H1 (cell line): ENCODE results near the gene OSBPL5. TPM values are rescaled to one million over a fixed set of nuclear protein-coding genes. Genes with fewer than 3 reads are reported as not detected.

Experiments used
- CTCF ChIA-PET: fragments of 300-600 bp; sonication (Branson Sonifier 250); formaldehyde crosslinking; loops from one replicate; lab custom pipeline; 2021; ENCODE audit not compliant: partially characterized antibody; lab: Charles Lee
- POLR2A ChIA-PET: fragments of 300-600 bp; sonication (Branson Sonifier 250); formaldehyde crosslinking; loops from one replicate; lab custom pipeline; 2021; ENCODE audit warnings: inconsistent platforms; ENCODE audit not compliant: partially characterized antibody; lab: Charles Lee
- DNase-seq, 2 experiments: peaks; one replicate each; pipeline versions ENCODE4 v3.0.0 to v3.0.0-alpha.2; 2010 to 2022; ENCODE audit warnings: low spot score in 2 of 2, low read depth in 1 of 2, mixed read lengths in 1 of 2
- FAIRE-seq: peaks from 2 replicates; lab custom pipeline; 2011; peaks lifted over from hg19 to GRCh38; lab: Jason Lieb, UNC
- H2AFZ ChIP-seq: 2 replicates; pipeline ENCODE4 v1.8.1; 2012; ENCODE audit warnings: low read length, inconsistent platforms
- H2AK5ac ChIP-seq: 2 replicates; pipeline ENCODE4 v1.6.1; 2013; ENCODE audit warnings: low read depth, low read length
- H2BK120ac ChIP-seq: replicated peaks from 2 replicates; pipeline ENCODE3; 2013; ENCODE audit warnings: low read depth, low read length, inconsistent platforms
- H2BK12ac ChIP-seq: 2 replicates; pipeline ENCODE4 v1.6.1; 2013; ENCODE audit warnings: low read depth, low read length
- H2BK15ac ChIP-seq: 2 replicates; pipeline ENCODE4 v1.6.1; 2013; ENCODE audit warnings: low read length
- H2BK20ac ChIP-seq: 2 replicates; pipeline ENCODE4 v1.6.1; 2013; ENCODE audit warnings: low read length
- H2BK5ac ChIP-seq: 2 replicates; pipeline ENCODE4 v1.6.1; 2013; ENCODE audit warnings: low read depth, low read length
- H3K14ac ChIP-seq: 2 replicates; pipeline ENCODE4 v1.6.1; 2013; ENCODE audit warnings: inconsistent platforms; ENCODE audit not compliant: insufficient read length
- H3K18ac ChIP-seq: 2 replicates; pipeline ENCODE4 v1.6.1; 2013; ENCODE audit warnings: low read length; ENCODE audit errors: extremely low read depth
- H3K23ac ChIP-seq: 2 replicates; pipeline ENCODE4 v1.6.1; 2013; ENCODE audit warnings: inconsistent platforms; ENCODE audit not compliant: insufficient read length
- H3K23me2 ChIP-seq: 2 replicates; pipeline ENCODE4 v1.6.1; 2013; ENCODE audit warnings: low read depth, low read length
- H3K27ac ChIP-seq: 2 replicates; pipeline ENCODE4 v1.6.1; 2011; ENCODE audit warnings: low read depth, low read length, inconsistent platforms
- H3K27me3 ChIP-seq, 4 experiments: replicated peaks in 1 of 4; 1 replicate in 1 of 4; 2 replicates in 3 of 4; pipeline versions ENCODE4 v1.6.1 to v1.8.1; 2011 to 2013; ENCODE audit warnings: low read length in 3 of 4, mild to moderate bottlenecking in 3 of 4, inconsistent platforms in 2 of 4, mixed read lengths in 2 of 4, moderate library complexity in 1 of 4; ENCODE audit not compliant: control insufficient read depth in 3 of 4, insufficient read depth in 3 of 4; ENCODE audit errors: extremely low read depth in 1 of 4
- H3K36me3 ChIP-seq, 4 experiments: 2 replicates each; pipeline versions ENCODE4 v1.6.1 to v1.8.1; 2011 to 2013; ENCODE audit warnings: mild to moderate bottlenecking in 4 of 4, low read length in 3 of 4, moderate library complexity in 2 of 4, control low read depth in 1 of 4, inconsistent platforms in 1 of 4; ENCODE audit not compliant: insufficient read depth in 4 of 4, control insufficient read depth in 2 of 4
- H3K4ac ChIP-seq: replicated peaks from 2 replicates; pipeline ENCODE3; 2013; ENCODE audit warnings: low read length, low read depth, mixed read lengths, inconsistent platforms; ENCODE audit not compliant: insufficient read length
- H3K4me1 ChIP-seq, 4 experiments: replicated peaks in 1 of 4; 1 replicate in 1 of 4; 2 replicates in 3 of 4; pipeline versions ENCODE4 v1.6.1 to v1.8.1; 2011 to 2013; ENCODE audit warnings: low read length in 3 of 4, inconsistent platforms in 2 of 4, mixed read lengths in 1 of 4; ENCODE audit not compliant: insufficient read depth in 4 of 4, control insufficient read depth in 3 of 4
- H3K4me2 ChIP-seq, 2 experiments: 2 replicates each; pipeline versions ENCODE4 v1.6.1 to v1.8.1; 2011 to 2013; ENCODE audit warnings: low read depth in 2 of 2, low read length in 2 of 2, control low read depth in 1 of 2, inconsistent platforms in 1 of 2, mild to moderate bottlenecking in 1 of 2; ENCODE audit not compliant: insufficient read depth in 1 of 2
- H3K4me3 ChIP-seq, 4 experiments: fragments of 200-600, 300-600 bp in 1 of 4; sonication (generic), shearing (Covaris generic), sonication (Bioruptor Twin) in 1 of 4; 2 replicates each; pipeline versions ENCODE4 v1.5.1 to v1.8.1; 2011 to 2016; ENCODE audit warnings: low read length in 4 of 4, low read depth in 3 of 4, control low read depth in 2 of 4, inconsistent platforms in 2 of 4, mild to moderate bottlenecking in 2 of 4, mixed read lengths in 1 of 4, moderate library complexity in 1 of 4; ENCODE audit not compliant: insufficient read depth in 2 of 4; ENCODE audit errors: extremely low read depth in 1 of 4
- H3K56ac ChIP-seq: replicated peaks from 2 replicates; pipeline ENCODE3; 2013; ENCODE audit warnings: low read depth, mild to moderate bottlenecking, mixed read lengths, low read length, inconsistent platforms; ENCODE audit not compliant: insufficient read length
- H3K79me1 ChIP-seq: 2 replicates; pipeline ENCODE4 v1.6.1; 2013; ENCODE audit warnings: low read depth, low read length, control low read depth
- H3K79me2 ChIP-seq, 2 experiments: 2 replicates each; pipeline versions ENCODE4 v1.6.1 to v1.8.1; 2012 to 2013; ENCODE audit warnings: low read length in 2 of 2, mild to moderate bottlenecking in 2 of 2, inconsistent platforms in 1 of 2; ENCODE audit not compliant: insufficient read depth in 2 of 2, control insufficient read depth in 1 of 2
- H3K9ac ChIP-seq, 4 experiments: replicated peaks in 1 of 4; 1 replicate in 1 of 4; 2 replicates in 3 of 4; pipeline versions ENCODE4 v1.6.1 to v1.8.1; 2011 to 2013; ENCODE audit warnings: low read depth in 3 of 4, low read length in 3 of 4, control low read depth in 2 of 4, mild to moderate bottlenecking in 2 of 4, moderate library complexity in 2 of 4, inconsistent platforms in 1 of 4; ENCODE audit errors: extremely low read depth in 1 of 4
- H3K9me3 ChIP-seq, 2 experiments: 2 replicates each; pipeline versions ENCODE4 v1.6.1 to v1.8.1; 2012 to 2013; ENCODE audit warnings: mild to moderate bottlenecking in 2 of 2, moderate library complexity in 2 of 2, control low read depth in 1 of 2, inconsistent platforms in 1 of 2, low read depth in 1 of 2, low read length in 1 of 2, mixed read lengths in 1 of 2; ENCODE audit not compliant: insufficient read depth in 2 of 2
- H4K20me1 ChIP-seq, 2 experiments: replicated peaks in 1 of 2; 2 replicates each; pipeline versions ENCODE3 to v1.8.1; 2011 to 2013; ENCODE audit warnings: inconsistent platforms in 2 of 2, low read length in 2 of 2, mild to moderate bottlenecking in 1 of 2; ENCODE audit not compliant: insufficient read depth in 2 of 2, control insufficient read depth in 1 of 2
- H4K5ac ChIP-seq: 2 replicates; pipeline ENCODE4 v1.6.1; 2013; ENCODE audit warnings: low read length, low read depth, mixed read lengths, inconsistent platforms; ENCODE audit not compliant: insufficient read length
- H4K8ac ChIP-seq: 2 replicates; pipeline ENCODE4 v1.8.0; 2013; ENCODE audit warnings: mild to moderate bottlenecking, moderate library complexity, low read length, inconsistent platforms; ENCODE audit not compliant: insufficient read depth; ENCODE audit errors: extremely low read depth
- H4K91ac ChIP-seq: replicated peaks from 2 replicates; pipeline ENCODE3; 2013; ENCODE audit warnings: low read length, mixed read lengths, inconsistent platforms; ENCODE audit not compliant: insufficient read length
- POLR2A ChIP-seq, 2 experiments: IDR thresholded peaks; 1 replicate in 1 of 2; 2 replicates in 1 of 2; pipeline ENCODE4 v1.6.1; 2011; ENCODE audit warnings: low read depth in 2 of 2, low read length in 2 of 2, mild to moderate bottlenecking in 2 of 2; ENCODE audit errors: control extremely low read depth in 1 of 2
- TAF1 ChIP-seq: IDR thresholded peaks from 2 replicates; pipeline ENCODE4 v1.6.1; 2011; ENCODE audit warnings: mild to moderate bottlenecking, low read depth, low read length
- TBP ChIP-seq: IDR thresholded peaks from 2 replicates; pipeline ENCODE4 v1.6.1; 2011; ENCODE audit warnings: low read depth, low read length, improper control_type of control experiment
- TCF12 ChIP-seq: IDR thresholded peaks from 2 replicates; pipeline ENCODE4 v1.6.1; 2011; ENCODE audit warnings: low read depth, mild to moderate bottlenecking, low read length
- WGBS, 2 experiments: shearing (Covaris generic) in 1 of 2; methylation state at CpG; one replicate each; pipeline versions ENCODE4 v1.1.6 to v1.1.7; 2013 to 2015; ENCODE audit warnings: low lambda C conversion rate in 2 of 2, mixed read lengths in 2 of 2, inconsistent platforms in 1 of 2, low coverage in 1 of 2, missing lambda C conversion rate in 1 of 2; ENCODE audit not compliant: insufficient replicate concordance in 2 of 2, insufficient coverage in 1 of 2, insufficient read length in 1 of 2; ENCODE audit errors: extremely low coverage in 1 of 2, missing lambda C conversion rate in 1 of 2; 5-methylcytosine and 5-hydroxymethylcytosine counted together
- polyA plus RNA-seq, 7 experiments: library from polyadenylated mRNA; depleted of rRNA in 3 of 7; stranded (reverse) in 5 of 7; unstranded in 2 of 7; fragments of >200 nt in 5 of 7; fragments of 200-250 nt in 2 of 7; gene quantifications; 1 replicate in 5 of 7; 2 replicates in 1 of 7; 4 replicates in 1 of 7; pipeline versions ENCODE4 v1.2.1 to v1.2.3, GENCODE V29; 2011 to 2013; ENCODE audit warnings: missing spikeins in 2 of 7, mixed read lengths in 2 of 7
- total RNA-seq: library from RNA; stranded (reverse); fragmentation: NEBNext Ultra II Directional; extraction: Animal tissue kit (Norgen Biotek cat#: 25700); gene quantifications from 2 replicates; pipeline ENCODE4 v1.2.1, GENCODE V29; 2021
- TF ChIP-seq, protein P1 (sequence below): IDR thresholded peaks from 2 replicates; pipeline ENCODE4 v1.6.1; 2012; ENCODE audit warnings: inconsistent platforms
- TF ChIP-seq, protein P2 (sequence below): IDR thresholded peaks from 2 replicates; pipeline ENCODE4 v1.6.1; 2011; ENCODE audit warnings: low read depth, mild to moderate bottlenecking, low read length; ENCODE audit not compliant: insufficient read depth

OSBPL5 gene
- total and polyA plus RNA-seq, 2 of the 8 experiments (the other 6 are each of a cell fraction or from before 2014, with no cell fraction given) = 3.4 to 9.9 TPM

- peak within 1 kb of the TSS; percentile 39; the same call in 1 of the 2 replicates for H2BK12ac ChIP-seq
- peak within 1 kb of the TSS; percentile 91 for H4K91ac ChIP-seq
- peaks cover 21 to 42% of the 10 kb centered on the region in 2 experiments for H3K79me2 ChIP-seq
- peak within 1 kb of the TSS; percentile 96 for H2BK5ac ChIP-seq
- H3K18ac ChIP-seq = peak within 1 kb of the TSS; percentile 99
- peak within 1 kb of the TSS; percentile 90 for H3K56ac ChIP-seq
- H2BK120ac ChIP-seq = peak within 1 kb of the TSS; percentile 86
- peaks cover 15% of the 10 kb centered on the region for H3K79me1 ChIP-seq
- WGBS, 2 experiments = 5% methylated on average over 58 of the region's 68 CpGs; no CpG with 5 or more reads in 1 of the 2 experiments
- peak within 1 kb of the TSS; percentile 21 for H3K4ac ChIP-seq
- H3K23ac ChIP-seq = no peak within 1 kb of the TSS
- H3K9ac ChIP-seq = peak within 1 kb of the TSS; percentile 78 to 91 (median 89)
- H2AFZ ChIP-seq = peak within 1 kb of the TSS; percentile 74; the same call in 1 of the 2 replicates
- H3K14ac ChIP-seq = peak within 1 kb of the TSS; percentile 90
- peaks cover 0 to 12% (median 5%) of the 10 kb centered on the region in 4 experiments; a peak in 5 of 7 replicates for H3K4me1 ChIP-seq
- H4K5ac ChIP-seq = peak within 1 kb of the TSS; percentile 98
- no peaks in the 10 kb centered on the region for H3K9me3 ChIP-seq
- CTCF ChIA-PET = interaction anchor here (0.6 to 3.9 kb wide), 5 partner anchors 12 to 1553 kb away, joined by 3 to 12 read pairs (median 4); no protein-coding TSS in a partner anchor
- peak within 1 kb of the TSS; percentile 53 to 86 for H3K4me2 ChIP-seq
- no peaks in the 10 kb centered on the region for H3K27me3 ChIP-seq
- H2BK20ac ChIP-seq = no peak within 1 kb of the TSS
- peak within 1 kb of the TSS; percentile 96 for H4K8ac ChIP-seq
- POLR2A ChIA-PET = interaction anchor here (0.6 to 3.7 kb wide), 24 partner anchors 8 to 322 kb away, joined by 3 to 32 read pairs (median 4); partner anchors contain the start of genes NAP1L4 and ZNF195
- peak within 1 kb of the TSS; percentile 80 to 96 (median 87) for H3K4me3 ChIP-seq
- peaks cover 10 to 14% of the 10 kb centered on the region in 2 experiments for H4K20me1 ChIP-seq
- H2AK5ac ChIP-seq = no peak within 1 kb of the TSS
- peak within 1 kb of the TSS; percentile 92; the same call in 1 of the 2 replicates for H2BK15ac ChIP-seq
- H3K36me3 ChIP-seq = peaks cover 0 to 14% (median 2%) of the 10 kb centered on the region in 4 experiments; a peak in 3 of 8 replicates
- FAIRE-seq (no peak), DNase-seq (peak; percentile 59 to 91)
- peaks cover 6% of the 10 kb centered on the region; the same call in 1 of the 2 replicates for H3K23me2 ChIP-seq
- H3K27ac ChIP-seq = peak within 1 kb of the TSS; percentile 62
- TF ChIP-seq, protein P1, sequence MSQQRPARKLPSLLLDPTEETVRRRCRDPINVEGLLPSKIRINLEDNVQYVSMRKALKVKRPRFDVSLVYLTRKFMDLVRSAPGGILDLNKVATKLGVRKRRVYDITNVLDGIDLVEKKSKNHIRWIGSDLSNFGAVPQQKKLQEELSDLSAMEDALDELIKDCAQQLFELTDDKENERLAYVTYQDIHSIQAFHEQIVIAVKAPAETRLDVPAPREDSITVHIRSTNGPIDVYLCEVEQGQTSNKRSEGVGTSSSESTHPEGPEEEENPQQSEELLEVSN = peak; percentile 36
- TF ChIP-seq POLR2A (IDR thresholded peaks at IDR 0.05; ENCODE audit: control extremely low read depth in 1 of 2, low read depth in 2 of 2, low read length in 2 of 2) = peak; percentile 41 to 53; a peak in 2 of 3 replicates
- TF ChIP-seq TBP = peak; percentile 75; the same call in 1 of the 2 replicates
- no peak for TF ChIP-seq TCF12
- peak; percentile 79 for TF ChIP-seq TAF1
- TF ChIP-seq, protein P2, sequence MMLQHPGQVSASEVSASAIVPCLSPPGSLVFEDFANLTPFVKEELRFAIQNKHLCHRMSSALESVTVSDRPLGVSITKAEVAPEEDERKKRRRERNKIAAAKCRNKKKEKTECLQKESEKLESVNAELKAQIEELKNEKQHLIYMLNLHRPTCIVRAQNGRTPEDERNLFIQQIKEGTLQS = peak; percentile 79
Measured at GRCh38 chr11:3057069-3057963, 107.8 kb downstream of the OSBPL5 start, which contains the start of gene CARS1. TSS of gene CARS1 (minus strand) at chr11:3057423. CDS start at chr11:3057367, 56 bp downstream.
